Tibial nerve (tissue), 4 donors: ENCODE results near the gene CDK5RAP1. TPM values are rescaled to one million over a fixed set of nuclear protein-coding genes. Genes with fewer than 3 reads are reported as not detected.

Experiments used
- DNase-seq, 2 donors: peaks; one replicate each; pipeline ENCODE4 v3.0.0-alpha.2; 2019; ENCODE audit warnings: low spot score in 2 of 2
- H3K27ac ChIP-seq, 4 donors: fragments of 200-600 bp; sonication (generic) in 3 of 4; one replicate each; pipeline ENCODE4 v1.5.1; 2017 to 2019; ENCODE audit warnings: mild to moderate bottlenecking in 1 of 4
- H3K27me3 ChIP-seq, 2 donors: fragments of 200-600 bp; sonication (generic) in 1 of 2; one replicate each; pipeline versions ENCODE4 v1.5.1 to v1.6.0; 2017 to 2019
- H3K36me3 ChIP-seq, 3 donors: fragments of 200-600 bp; sonication (generic); one replicate each; pipeline ENCODE4 v1.5.1; 2018 to 2019
- H3K4me1 ChIP-seq, 4 donors: fragments of 200-600 bp; sonication (generic) in 3 of 4; one replicate each; pipeline ENCODE4 v1.5.1; 2017 to 2019
- H3K4me3 ChIP-seq, 4 donors: fragments of 200-600 bp; sonication (generic) in 3 of 4; one replicate each; pipeline ENCODE4 v1.5.1; 2017 to 2019; ENCODE audit warnings: mild to moderate bottlenecking in 1 of 4, moderate library complexity in 1 of 4
- H3K9me3 ChIP-seq, 4 donors: fragments of 200-600 bp; sonication (generic) in 3 of 4; one replicate each; pipeline ENCODE4 v1.5.1; 2017 to 2019
- CTCF ChIP-seq, 5 experiments: fragments of 200-600 bp in 3 of 5; fragments of 450-650 bp in 2 of 5; sonication (generic) in 3 of 5; IDR thresholded peaks; one replicate each; pipeline ENCODE4 v1.5.1; 2016 to 2019; ENCODE audit warnings: antibody characterized with exemption in 5 of 5, mild to moderate bottlenecking in 3 of 5, moderate library complexity in 2 of 5
- EP300 ChIP-seq, 2 donors: sonication (generic); formaldehyde crosslinking; IDR thresholded peaks; one replicate each; pipeline ENCODE4 v1.6.1; 2017; ENCODE audit warnings: antibody characterized with exemption in 2 of 2, mild to moderate bottlenecking in 1 of 2
- POLR2A ChIP-seq, 2 donors: fragments of 450-650 bp; IDR thresholded peaks; one replicate each; pipeline ENCODE4 v1.6.1; 2017; ENCODE audit warnings: antibody characterized with exemption in 2 of 2, mild to moderate bottlenecking in 2 of 2, moderate library complexity in 2 of 2
- WGBS, 2 donors: methylation state at CpG; one replicate each; pipeline ENCODE4 v1.1.5; 2018; 5-methylcytosine and 5-hydroxymethylcytosine counted together
- total RNA-seq, 4 donors: library from RNA; depleted of rRNA; stranded (reverse); fragments of >200 nt; gene quantifications; one replicate each; pipeline ENCODE4 v1.1.0, GENCODE V29; 2016

CDK5RAP1 gene
- total RNA-seq, 4 donors from 2014 or later: 29.5 to 36.7 (median 32.7) TPM

GRCh38 chr20:33334111-33334510 lies 67.2 kb downstream of the CDK5RAP1 start:
- no peak for DNase-seq
- TF ChIP-seq EP300 (IDR thresholded peaks at IDR 0.05): no peak
- no peak for TF ChIP-seq CTCF (IDR thresholded peaks at IDR 0.05)
- TF ChIP-seq POLR2A (IDR thresholded peaks at IDR 0.05): no peak
- WGBS, 2 donors: 91 to 95% methylated on average over 3 of the region's 3 CpGs
- no peaks in the 10 kb centered on the region for H3K4me1 ChIP-seq
- H3K27ac ChIP-seq: no peak overlapping the region
- no peaks in the 10 kb centered on the region for H3K9me3 ChIP-seq
- no peaks in the 10 kb centered on the region for H3K36me3 ChIP-seq
- no peak overlapping the region for H3K4me3 ChIP-seq
- no peaks in the 10 kb centered on the region for H3K27me3 ChIP-seq

- H3K4me3 ChIP-seq: no peak overlapping the region
- WGBS, 2 donors: 84 to 91% methylated on average over 5 to 7 of the region's 7 CpGs
- no peaks in the 10 kb centered on the region for H3K9me3 ChIP-seq
These were observed 67.7 kb downstream of the CDK5RAP1 start for GRCh38 chr20:33333616-33334015.

DNA sequence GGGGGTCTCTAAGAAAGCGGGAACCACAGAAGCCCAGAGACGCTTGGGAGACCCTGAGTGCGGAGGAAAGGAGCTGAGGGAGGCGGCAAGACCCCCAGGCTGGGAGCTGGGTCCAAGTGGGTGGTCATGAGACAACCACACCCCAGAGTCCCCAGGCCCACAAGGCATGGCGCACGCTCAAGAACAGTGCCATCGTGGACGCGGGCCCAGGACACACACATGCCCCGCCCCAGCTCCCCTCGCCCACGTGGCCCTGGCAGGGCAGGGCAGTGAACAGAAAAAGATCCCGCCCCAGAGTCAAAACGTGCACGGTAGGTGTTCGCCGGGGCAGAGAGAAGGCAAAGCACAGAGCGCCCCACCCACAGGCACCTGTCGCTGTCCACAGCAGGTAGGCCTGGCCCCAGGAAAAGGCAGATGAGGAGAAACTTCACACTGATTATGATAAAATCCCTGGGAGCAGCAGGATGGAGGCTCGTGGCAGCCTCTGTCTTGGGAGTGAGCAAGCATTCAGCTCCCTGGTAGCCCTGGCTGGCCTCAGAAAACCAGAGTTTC lies 68.3 kb downstream of the CDK5RAP1 start:
- no peaks in the 10 kb centered on the region for H3K9me3 ChIP-seq
- no peaks in the 10 kb centered on the region for H3K4me1 ChIP-seq
- no peak overlapping the region for H3K4me3 ChIP-seq
- TF ChIP-seq POLR2A (IDR thresholded peaks at IDR 0.05): no peak
- no peaks in the 10 kb centered on the region for H3K36me3 ChIP-seq
- 76 to 77% methylated on average over 19 to 20 of the region's 20 CpGs for WGBS, 2 donors
- no peak for DNase-seq
- H3K27me3 ChIP-seq: no peaks in the 10 kb centered on the region
- no peak overlapping the region for H3K27ac ChIP-seq

More at GRCh38 chr20:33333616-33334015, 67.7 kb downstream of the CDK5RAP1 start:
- Histone ChIP-seq H3K36me3 (no peaks in the 10 kb centered on the region), H3K27me3 (no peaks in the 10 kb centered on the region), H3K27ac (no peak overlapping the region), H3K4me1 (no peaks in the 10 kb centered on the region)
- TF ChIP-seq POLR2A (IDR thresholded peaks at IDR 0.05): no peak
- no peak for TF ChIP-seq CTCF (IDR thresholded peaks at IDR 0.05)
- no peak for TF ChIP-seq EP300 (IDR thresholded peaks at IDR 0.05)
- DNase-seq: no peak

GRCh38 chr20:33328157-33329137 lies 72.9 kb downstream of the CDK5RAP1 start:
- Histone ChIP-seq H3K4me1 (no peaks in the 10 kb centered on the region), H3K4me3 (no peak overlapping the region), H3K27me3 (peaks cover 0 to 4% of the 10 kb centered on the region in 2 donors), H3K9me3 (no peaks in the 10 kb centered on the region), H3K36me3 (no peaks in the 10 kb centered on the region), H3K27ac (no peak overlapping the region)
- WGBS, 2 donors: 80% methylated on average over 23 of the region's 23 CpGs
- TF ChIP-seq EP300 (IDR thresholded peaks at IDR 0.05): no peak
- TF ChIP-seq POLR2A (IDR thresholded peaks at IDR 0.05): no peak
- TF ChIP-seq CTCF (IDR thresholded peaks at IDR 0.05): no peak
- no peak for DNase-seq

DNA sequence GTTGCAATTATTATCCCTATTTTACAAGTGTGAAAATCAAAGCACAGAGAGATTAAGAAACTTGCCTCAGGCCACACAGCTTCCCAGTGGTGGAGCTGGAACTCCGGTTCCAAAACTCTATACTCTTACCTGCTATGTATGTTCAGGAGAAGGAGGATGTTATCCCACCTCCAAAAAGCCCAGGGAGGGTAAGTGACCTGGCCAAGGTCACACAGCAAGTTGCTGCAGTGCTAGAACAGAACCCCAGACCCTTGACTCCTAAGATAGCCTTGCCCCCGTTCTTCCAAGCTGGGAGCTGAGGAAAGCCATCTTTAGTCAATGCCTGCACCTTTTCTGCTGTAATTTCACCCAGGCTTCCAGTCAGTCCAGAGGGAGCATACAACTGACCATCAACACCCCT lies 76.0 kb downstream of the CDK5RAP1 start:
- no peaks in the 10 kb centered on the region for H3K36me3 ChIP-seq
- 85 to 96% methylated on average over 2 of the region's 2 CpGs for WGBS, 2 donors
- TF ChIP-seq CTCF (IDR thresholded peaks at IDR 0.05): no peak
- TF ChIP-seq EP300 (IDR thresholded peaks at IDR 0.05): no peak
- TF ChIP-seq POLR2A (IDR thresholded peaks at IDR 0.05): no peak
- H3K4me3 ChIP-seq: no peak overlapping the region
- peaks cover 0 to 11% of the 10 kb centered on the region in 2 donors for H3K27me3 ChIP-seq
- no peaks in the 10 kb centered on the region for H3K4me1 ChIP-seq
- H3K27ac ChIP-seq: no peak overlapping the region
- no peak for DNase-seq
- no peaks in the 10 kb centered on the region for H3K9me3 ChIP-seq
